A375 (cell line): ENCODE data around the gene DUS1L. TPM values are rescaled to one million over a fixed set of nuclear protein-coding genes. Genes with fewer than 3 reads are reported as not detected.

Source experiments
- total RNA-seq: library from RNA; depleted of rRNA; stranded (reverse); fragments of >200 nt; shearing (Covaris generic); gene quantifications from 2 replicates; pipeline ENCODE4 v1.2.3, GENCODE V29; 2014; rRNA removed

The DUS1L gene
- total RNA-seq, result 127 and 134 TPM in 2 replicates

GRCh38 chr17:82065638-82066303 lies at the start of gene DUS1L:
DUS1L (minus strand) TSS chr17:82065804; CDS start chr17:82065059, 745 bp downstream.

GRCh38 chr17:82098169-82098938 lies 32.8 kb upstream of the DUS1L start, which contains the start of gene FASN:
FASN (minus strand) TSS chr17:82098236; CDS start chr17:82096445, 1,791 bp downstream.

GRCh38 chr17:82051776-82052637 lies 13.6 kb downstream of the DUS1L start, which contains the start of the genes GPS1 and RFNG:
GPS1 (plus strand) TSS chr17:82051898; CDS start chr17:82051932, 34 bp downstream.
RFNG (minus strand) TSS chr17:82051811; CDS start chr17:82051766, 45 bp downstream.

GRCh38 chr17:82037092-82037888 lies 28.3 kb downstream of the DUS1L start, which contains the start of gene DCXR:
DCXR (minus strand) TSS chr17:82037697; CDS start chr17:82037682, 15 bp downstream.

GRCh38 chr17:82031303-82031884 lies 34.2 kb downstream of the DUS1L start, which contains the start of gene RAC3:
RAC3 (plus strand) TSS chr17:82031678; CDS start chr17:82031762, 84 bp downstream.

GRCh38 chr17:82022981-82023446 lies 42.6 kb downstream of the DUS1L start, which contains the start of gene LRRC45:
LRRC45 (plus strand) TSS chr17:82023305; CDS start chr17:82023644, 339 bp downstream.

GRCh38 chr17:82022310-82022980 lies 43.2 kb downstream of the DUS1L start, which contains the start of gene CENPX:
CENPX (minus strand) TSS chr17:82022878; CDS start chr17:82022861, 17 bp downstream.

Other genes starting within 250 kb of the DUS1L start
- 73.0 and 96.0 TPM in 2 replicates for gene MCRIP1, start 232.5 kb downstream of the DUS1L start, total RNA-seq
- 0.61 TPM in 1 of 2 replicates, not detected in the other for gene PPP1R27, start 230.8 kb downstream of the DUS1L start, total RNA-seq
- gene P4HB, start 205.3 kb downstream of the DUS1L start, total RNA-seq, result 716 and 811 TPM in 2 replicates
- 229 and 255 TPM in 2 replicates for gene ARHGDIA, start 194.5 kb downstream of the DUS1L start, total RNA-seq
- 423 and 436 TPM in 2 replicates for gene ALYREF, start 174.2 kb downstream of the DUS1L start, total RNA-seq
- 135 and 136 TPM in 2 replicates for gene ANAPC11, start 174.1 kb downstream of the DUS1L start, total RNA-seq
- gene NPB, start 163.6 kb downstream of the DUS1L start, total RNA-seq, result 0.11 and 0.24 TPM in 2 replicates
- 27.0 and 32.0 TPM in 2 replicates for gene PCYT2, start 154.4 kb downstream of the DUS1L start, total RNA-seq
- 31.6 and 35.1 TPM in 2 replicates for gene SIRT7, start 147.6 kb downstream of the DUS1L start, total RNA-seq
- 23.1 and 24.7 TPM in 2 replicates for gene MAFG, start 138.1 kb downstream of the DUS1L start, total RNA-seq
- 190 and 198 TPM in 2 replicates for gene PYCR1, start 128.5 kb downstream of the DUS1L start, total RNA-seq
- gene MYADML2, start 118.6 kb downstream of the DUS1L start, total RNA-seq, result not detected in 2 replicates
- gene NOTUM, start 104.6 kb downstream of the DUS1L start, total RNA-seq, result 0.11 TPM in 1 of 2 replicates, not detected in the other
- 43.4 and 50.5 TPM in 2 replicates for gene ASPSCR1, start 88.2 kb downstream of the DUS1L start, total RNA-seq
- 81.1 and 86.3 TPM in 2 replicates for gene CENPX, start 42.9 kb downstream of the DUS1L start, total RNA-seq
- gene LRRC45, start 42.5 kb downstream of the DUS1L start, total RNA-seq, result 17.9 and 20.5 TPM in 2 replicates
- gene RAC3, start 34.1 kb downstream of the DUS1L start, total RNA-seq, result 15.0 and 18.4 TPM in 2 replicates
- 74.0 and 86.0 TPM in 2 replicates for gene DCXR, start 28.1 kb downstream of the DUS1L start, total RNA-seq
- gene RFNG, start 14.0 kb downstream of the DUS1L start, total RNA-seq, result 29.9 and 33.5 TPM in 2 replicates
- gene GPS1, start 13.9 kb downstream of the DUS1L start, total RNA-seq, result 204 and 210 TPM in 2 replicates
- gene FASN, start 32.4 kb upstream of the DUS1L start, total RNA-seq, result 246 and 260 TPM in 2 replicates
- 36.2 and 40.3 TPM in 2 replicates for gene CCDC57, start 147.0 kb upstream of the DUS1L start, total RNA-seq
- gene SLC16A3, start 163.2 kb upstream of the DUS1L start, total RNA-seq, result 18.8 and 20.1 TPM in 2 replicates
- gene CSNK1D, start 207.9 kb upstream of the DUS1L start, total RNA-seq, result 33.2 and 42.0 TPM in 2 replicates